Tibial nerve (tissue), 4 donors: Measurements from ENCODE around the gene ENPP1. TPM values are rescaled to one million over a fixed set of nuclear protein-coding genes. Genes with fewer than 3 reads are reported as not detected.
A peak's percentile ranks its signal among the peaks of the same experiment; 100 is the strongest.

Experiments
- DNase-seq, 2 donors: peaks; one replicate each; pipeline ENCODE4 v3.0.0-alpha.2; 2019; ENCODE audit warnings: low spot score in 2 of 2
- H3K27ac ChIP-seq, 4 donors: fragments of 200-600 bp; sonication (generic) in 3 of 4; one replicate each; pipeline ENCODE4 v1.5.1; 2017 to 2019; ENCODE audit warnings: mild to moderate bottlenecking in 1 of 4
- H3K27me3 ChIP-seq, 2 donors: fragments of 200-600 bp; sonication (generic) in 1 of 2; one replicate each; pipeline versions ENCODE4 v1.5.1 to v1.6.0; 2017 to 2019
- H3K36me3 ChIP-seq, 3 donors: fragments of 200-600 bp; sonication (generic); one replicate each; pipeline ENCODE4 v1.5.1; 2018 to 2019
- H3K4me1 ChIP-seq, 4 donors: fragments of 200-600 bp; sonication (generic) in 3 of 4; one replicate each; pipeline ENCODE4 v1.5.1; 2017 to 2019
- H3K4me3 ChIP-seq, 4 donors: fragments of 200-600 bp; sonication (generic) in 3 of 4; one replicate each; pipeline ENCODE4 v1.5.1; 2017 to 2019; ENCODE audit warnings: mild to moderate bottlenecking in 1 of 4, moderate library complexity in 1 of 4
- H3K9me3 ChIP-seq, 4 donors: fragments of 200-600 bp; sonication (generic) in 3 of 4; one replicate each; pipeline ENCODE4 v1.5.1; 2017 to 2019
- CTCF ChIP-seq, 5 experiments: fragments of 200-600 bp in 3 of 5; fragments of 450-650 bp in 2 of 5; sonication (generic) in 3 of 5; IDR thresholded peaks; one replicate each; pipeline ENCODE4 v1.5.1; 2016 to 2019; ENCODE audit warnings: antibody characterized with exemption in 5 of 5, mild to moderate bottlenecking in 3 of 5, moderate library complexity in 2 of 5
- EP300 ChIP-seq, 2 donors: sonication (generic); formaldehyde crosslinking; IDR thresholded peaks; one replicate each; pipeline ENCODE4 v1.6.1; 2017; ENCODE audit warnings: antibody characterized with exemption in 2 of 2, mild to moderate bottlenecking in 1 of 2
- POLR2A ChIP-seq, 2 donors: fragments of 450-650 bp; IDR thresholded peaks; one replicate each; pipeline ENCODE4 v1.6.1; 2017; ENCODE audit warnings: antibody characterized with exemption in 2 of 2, mild to moderate bottlenecking in 2 of 2, moderate library complexity in 2 of 2
- WGBS, 2 donors: methylation state at CpG; one replicate each; pipeline ENCODE4 v1.1.5; 2018; 5-methylcytosine and 5-hydroxymethylcytosine counted together
- total RNA-seq, 4 donors: library from RNA; depleted of rRNA; stranded (reverse); fragments of >200 nt; gene quantifications; one replicate each; pipeline ENCODE4 v1.1.0, GENCODE V29; 2016

ENPP1 gene
- total RNA-seq, 4 donors from 2014 or later: 11.8 to 22.8 (median 18.7) TPM

GRCh38 chr6:131775886-131776285 is 31.9 kb upstream of the ENPP1 start:
- Histone ChIP-seq H3K27me3 (no peaks in the 10 kb centered on the region), H3K4me3 (no peak overlapping the region), H3K4me1 (peaks cover 0 to 14% (median 0%) of the 10 kb centered on the region in 4 donors), H3K36me3 (no peaks in the 10 kb centered on the region), H3K9me3 (no peaks in the 10 kb centered on the region), H3K27ac (no peak overlapping the region)
- TF ChIP-seq POLR2A (IDR thresholded peaks at IDR 0.05) (no peak), EP300 (IDR thresholded peaks at IDR 0.05) (no peak), CTCF (IDR thresholded peaks at IDR 0.05) (no peak)
- WGBS, 2 donors: 85 to 92% methylated on average over 3 of the region's 3 CpGs
- no peak for DNase-seq

GRCh38 chr6:131776985-131777384 is 30.8 kb upstream of the ENPP1 start:
- DNase-seq: no peak
- no peak for TF ChIP-seq POLR2A (IDR thresholded peaks at IDR 0.05)
- no peak for TF ChIP-seq EP300 (IDR thresholded peaks at IDR 0.05)
- TF ChIP-seq CTCF (IDR thresholded peaks at IDR 0.05): no peak
- Histone ChIP-seq H3K27ac (no peak overlapping the region), H3K9me3 (no peaks in the 10 kb centered on the region), H3K4me1 (peaks cover 0 to 14% (median 0%) of the 10 kb centered on the region in 4 donors), H3K4me3 (no peak overlapping the region), H3K27me3 (no peaks in the 10 kb centered on the region), H3K36me3 (no peaks in the 10 kb centered on the region)
- 81 to 86% methylated on average over 2 of the region's 2 CpGs for WGBS, 2 donors

- Histone ChIP-seq H3K27me3 (no peaks in the 10 kb centered on the region), H3K4me1 (peaks cover 0 to 14% (median 0%) of the 10 kb centered on the region in 4 donors), H3K9me3 (no peaks in the 10 kb centered on the region), H3K36me3 (no peaks in the 10 kb centered on the region), H3K27ac (peak overlapping the region in 2 of 4 donors; percentile 28 to 45), H3K4me3 (no peak overlapping the region)
- WGBS, 2 donors: 44 to 55% methylated on average over 1 of the region's 1 CpG
- DNase-seq: no peak
- TF ChIP-seq EP300 (IDR thresholded peaks at IDR 0.05) (no peak), CTCF (IDR thresholded peaks at IDR 0.05) (no peak), POLR2A (IDR thresholded peaks at IDR 0.05) (no peak)
Measured at GRCh38 chr6:131778169-131778568, 29.7 kb upstream of the ENPP1 start.

- no peak for TF ChIP-seq POLR2A (IDR thresholded peaks at IDR 0.05)
- no peak for TF ChIP-seq CTCF (IDR thresholded peaks at IDR 0.05)
- no peak for TF ChIP-seq EP300 (IDR thresholded peaks at IDR 0.05)
- Histone ChIP-seq H3K27me3 (no peaks in the 10 kb centered on the region), H3K36me3 (no peaks in the 10 kb centered on the region), H3K9me3 (no peaks in the 10 kb centered on the region), H3K4me3 (no peak overlapping the region), H3K27ac (peak overlapping the region in 2 of 4 donors; percentile 38 to 45), H3K4me1 (peaks cover 0 to 14% (median 0%) of the 10 kb centered on the region in 4 donors)
- DNase-seq: no peak
- 77 to 78% methylated on average over 2 of the region's 2 CpGs for WGBS, 2 donors
Measured at GRCh38 chr6:131779304-131779703, 28.5 kb upstream of the ENPP1 start.

GRCh38 chr6:131780600-131780999 is 27.2 kb upstream of the ENPP1 start:
- no peaks in the 10 kb centered on the region for H3K36me3 ChIP-seq
- no peaks in the 10 kb centered on the region for H3K9me3 ChIP-seq
- H3K4me1 ChIP-seq: peaks cover 0 to 18% (median 0%) of the 10 kb centered on the region in 4 donors
- TF ChIP-seq EP300 (IDR thresholded peaks at IDR 0.05) (no peak), POLR2A (IDR thresholded peaks at IDR 0.05) (no peak), CTCF (IDR thresholded peaks at IDR 0.05) (no peak)
- H3K27me3 ChIP-seq: no peaks in the 10 kb centered on the region
- H3K27ac ChIP-seq: no peak overlapping the region
- WGBS, 2 donors: 90 to 93% methylated on average over 11 of the region's 11 CpGs
- no peak overlapping the region for H3K4me3 ChIP-seq
- DNase-seq: no peak
